Fibroblast of skin of scalp (primary cell): Measurements from ENCODE around the gene CNTN4. TPM values are rescaled to one million over a fixed set of nuclear protein-coding genes. Genes with fewer than 3 reads are reported as not detected.
"Not testable (repeated sequence)": the region's sequence is repeated elsewhere in the genome, so short reads cannot be mapped to it uniquely, and the experiment has no call there.

Experiments used
- DNase-seq: peaks from one replicate; pipeline ENCODE4 v3.0.0-alpha.2; 2013
- polyA plus RNA-seq, 2 experiments: library from polyadenylated mRNA; unstranded; fragments of 120-200 nt; gene quantifications; one replicate each; pipeline ENCODE4 v1.2.1, GENCODE V29; 2013; ENCODE audit not compliant: insufficient read length in 2 of 2

The CNTN4 gene
- polyA plus RNA-seq (2013, experiment 1 of 2; ENCODE audit: insufficient read length), result 0.84 TPM
- 1.3 TPM for polyA plus RNA-seq (2013, experiment 2 of 2; ENCODE audit: insufficient read length)

DNA sequence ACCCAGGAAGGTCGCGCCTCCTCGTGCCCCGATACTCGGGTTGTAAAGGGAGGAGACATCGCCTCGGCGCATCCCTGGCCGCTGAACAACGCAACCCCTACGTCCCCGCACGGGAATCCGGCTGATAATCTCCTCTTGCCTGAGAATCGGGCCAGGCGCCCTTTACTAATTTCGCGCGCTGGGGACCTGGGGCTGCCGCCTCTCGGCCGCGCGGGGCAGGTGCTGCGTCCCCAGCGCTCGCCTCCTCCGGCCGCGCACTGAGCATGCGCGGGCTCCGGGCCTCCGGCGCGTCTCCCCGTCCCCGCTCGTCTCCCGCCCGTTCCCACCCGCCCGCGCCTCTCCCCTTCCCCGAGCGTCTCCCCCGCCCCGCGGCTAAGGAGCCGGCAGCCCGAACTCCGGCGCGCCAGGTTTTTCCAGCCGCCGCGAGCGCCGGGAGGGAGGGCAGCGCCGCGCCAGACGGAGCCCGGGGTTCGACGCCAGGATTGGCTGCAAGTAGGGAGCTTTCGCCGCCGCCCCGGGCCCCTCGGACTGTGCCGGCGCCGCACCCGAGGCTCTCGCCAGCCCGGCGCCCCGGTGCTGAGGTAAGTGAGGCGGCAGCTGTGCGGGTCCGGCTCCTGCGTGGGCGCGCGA lies at the start of gene CNTN4:
TSS of gene CNTN4 (plus strand) at position 469 of the 630 bp plus-strand sequence.
- peak; percentile 56 for DNase-seq

DNA sequence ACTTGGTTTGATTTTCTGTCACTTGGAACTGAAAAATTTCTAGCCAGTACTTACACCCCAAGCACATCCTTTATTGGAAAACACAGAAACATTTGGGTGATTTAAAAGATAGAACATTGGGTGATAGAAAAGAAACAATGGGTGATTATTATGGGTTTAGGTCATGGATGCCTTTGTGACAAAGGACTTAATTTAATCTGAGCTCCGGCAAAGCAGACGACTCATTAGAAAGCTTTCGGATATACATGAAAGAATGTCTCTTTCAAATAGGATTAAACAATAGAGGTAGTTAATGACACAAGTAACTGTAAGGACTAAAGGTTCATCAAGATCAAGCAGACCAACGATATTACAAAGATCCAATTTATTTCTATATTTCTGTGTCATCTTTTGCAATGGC lies 37.3 kb upstream of the CNTN4 start:
- no peak for DNase-seq

DNA sequence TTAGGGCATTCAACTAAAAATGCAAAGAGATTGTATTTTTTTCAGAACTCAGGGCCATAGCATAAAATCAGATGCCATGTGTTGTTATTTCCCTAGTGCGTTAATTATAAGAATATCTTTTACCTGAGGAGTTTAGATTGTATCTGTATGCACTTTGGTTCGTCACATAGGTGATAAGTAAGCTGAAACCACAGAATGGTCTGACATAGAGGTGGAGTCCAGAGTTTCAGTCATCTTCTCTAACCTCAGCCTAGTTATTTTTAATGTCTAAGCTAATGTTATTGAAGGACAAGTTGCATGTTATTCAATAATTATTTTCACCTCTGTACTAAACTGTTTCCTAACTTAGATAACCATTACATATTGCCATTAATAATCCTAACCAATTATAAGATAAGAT lies 27.1 kb upstream of the CNTN4 start:
- no peak for DNase-seq

DNA sequence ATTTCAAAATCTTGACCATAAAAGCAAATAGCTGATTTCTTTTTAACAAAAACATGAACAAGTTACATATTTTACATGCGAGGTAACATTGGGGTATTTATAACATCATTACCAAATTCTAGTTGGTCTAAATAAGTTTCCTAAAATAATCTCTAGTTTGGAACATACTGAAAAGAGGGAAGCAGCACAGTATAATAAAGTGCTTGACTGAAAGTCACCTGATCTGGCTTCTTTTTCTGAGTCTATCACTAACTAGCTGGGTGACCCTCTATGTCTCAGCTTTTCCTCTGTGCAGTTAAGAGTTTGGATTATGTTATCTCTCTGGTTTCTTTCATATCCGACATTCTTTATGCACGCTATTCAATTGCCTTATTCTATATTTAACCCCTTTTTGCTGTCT lies 19.8 kb upstream of the CNTN4 start:
- DNase-seq, result peak; percentile 48

DNA sequence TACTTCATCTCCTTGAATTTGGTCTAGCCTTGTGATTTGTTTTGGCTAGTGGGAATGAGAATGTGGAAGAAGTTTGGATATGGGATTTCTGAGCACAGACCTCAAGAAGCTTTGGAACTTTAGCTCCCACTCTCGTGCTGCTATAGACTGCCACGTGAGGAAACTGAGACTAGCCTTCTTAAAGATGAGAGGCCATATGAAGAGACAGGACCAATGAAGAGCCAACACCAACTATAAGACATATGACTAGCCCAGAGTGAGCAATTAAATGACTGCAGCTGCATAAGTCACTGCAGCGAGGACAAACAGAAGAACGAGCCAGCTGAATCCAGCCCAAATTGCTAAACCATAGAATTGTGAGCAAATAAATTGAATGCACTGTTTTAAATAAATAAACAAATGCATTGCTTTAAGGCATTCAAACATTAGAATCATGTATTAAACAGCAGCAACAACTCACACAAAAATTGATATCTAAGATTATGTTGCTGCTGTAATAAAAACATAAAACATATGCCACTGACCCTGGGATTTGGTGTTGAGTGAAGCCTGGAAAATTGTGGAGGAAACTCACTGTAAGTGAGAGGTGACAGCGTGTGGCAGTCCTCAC lies 15.7 kb upstream of the CNTN4 start:
- DNase-seq, result no peak

DNA sequence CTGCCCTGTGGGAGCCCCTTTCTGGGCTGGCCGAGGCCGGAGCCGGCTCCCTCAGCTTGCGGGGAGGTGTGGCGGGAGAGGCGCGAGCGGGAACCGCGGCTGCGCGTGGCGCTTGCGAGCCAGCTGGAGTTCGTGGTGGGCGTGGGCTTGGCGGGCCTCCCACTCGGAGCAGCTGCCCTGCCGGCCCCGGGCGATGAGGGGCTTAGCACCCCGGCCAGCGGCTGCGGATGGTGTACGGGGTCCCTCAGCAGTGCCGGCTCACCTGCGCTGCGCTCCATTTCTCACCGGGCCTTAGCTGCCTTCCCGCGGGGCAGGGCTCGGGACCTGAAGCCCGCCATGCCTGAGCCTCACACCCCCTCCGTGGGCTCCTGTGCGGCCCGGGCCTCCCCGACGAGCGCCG lies 15.1 kb upstream of the CNTN4 start:
- not testable (repeated sequence) for DNase-seq

DNA sequence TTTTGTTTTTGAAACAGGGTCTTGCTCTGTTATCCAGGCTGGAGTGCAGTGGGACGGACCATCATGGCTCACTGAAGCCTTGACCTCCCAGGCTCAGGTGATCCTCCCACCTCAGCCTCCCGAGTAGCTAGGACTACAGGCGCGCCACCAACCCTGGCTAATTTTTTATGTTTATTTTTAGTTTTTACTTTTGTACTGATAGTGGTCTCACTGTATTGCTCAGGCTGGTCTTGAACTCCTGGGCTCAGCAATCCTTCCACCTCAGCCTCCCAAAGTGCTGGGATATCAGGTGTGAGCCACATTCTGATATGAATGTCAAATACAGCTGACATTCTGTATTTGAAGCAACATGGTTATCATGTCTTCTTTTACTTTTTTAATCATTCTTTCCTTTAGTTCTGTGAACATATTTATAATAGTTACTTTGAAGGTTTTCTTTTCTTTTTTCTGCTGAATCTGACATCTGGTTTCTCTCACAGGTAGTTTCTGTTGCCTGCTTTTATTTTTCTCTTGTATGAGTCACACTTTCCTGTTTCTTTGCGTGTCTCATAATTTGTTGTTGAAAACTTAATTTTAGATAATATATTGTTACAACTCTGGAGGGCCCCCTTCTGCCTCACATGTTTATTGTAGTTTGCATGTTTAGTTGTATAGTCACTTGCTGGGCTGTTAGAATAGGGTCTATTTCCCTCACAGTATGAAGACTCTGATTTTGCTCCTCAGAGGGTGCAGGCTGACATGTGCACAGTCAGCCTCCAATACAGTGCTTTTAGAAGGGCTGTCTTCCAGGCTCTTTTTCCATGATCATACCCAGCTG lies 8.4 kb upstream of the CNTN4 start:
- DNase-seq, result peak; percentile 8

DNA sequence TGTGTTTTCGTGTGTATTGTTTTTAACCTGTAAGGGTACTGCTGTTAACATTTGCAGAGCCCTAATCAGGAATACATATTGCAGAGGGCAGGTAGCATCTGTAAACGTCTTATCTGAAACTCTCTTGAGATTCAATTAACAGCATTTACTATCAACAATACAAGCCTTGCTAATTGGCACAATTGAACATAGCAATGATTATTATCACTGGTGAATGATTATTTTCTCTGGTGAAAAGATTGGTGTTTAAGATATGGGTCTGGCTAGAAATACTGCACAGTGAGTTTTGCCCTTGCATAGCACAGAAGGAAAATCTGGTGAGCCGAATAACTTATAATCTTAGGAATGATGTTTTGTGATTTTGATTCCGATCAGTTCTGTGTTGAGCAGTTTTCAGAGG lies 5.9 kb upstream of the CNTN4 start:
- DNase-seq, result no peak

DNA sequence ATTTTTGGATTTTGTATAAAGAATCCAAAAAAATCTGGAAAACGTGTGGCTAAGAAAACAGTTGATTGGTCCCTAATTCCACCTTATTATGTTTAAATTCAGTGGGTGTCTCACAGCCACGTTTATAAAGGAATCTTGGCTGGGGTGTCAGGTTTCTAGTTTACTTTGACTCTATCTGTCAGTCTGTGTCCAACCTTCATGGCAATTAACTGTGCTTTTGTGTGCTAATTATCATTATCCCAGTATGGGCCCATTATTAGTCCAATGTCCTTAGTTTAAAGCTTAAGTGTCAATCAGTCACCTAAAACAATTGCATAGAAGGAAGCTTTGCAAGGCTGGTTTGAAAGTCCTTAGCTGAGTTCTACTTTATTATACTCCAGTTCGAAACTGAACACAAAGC lies 3.7 kb upstream of the CNTN4 start:
- no peak for DNase-seq

DNA sequence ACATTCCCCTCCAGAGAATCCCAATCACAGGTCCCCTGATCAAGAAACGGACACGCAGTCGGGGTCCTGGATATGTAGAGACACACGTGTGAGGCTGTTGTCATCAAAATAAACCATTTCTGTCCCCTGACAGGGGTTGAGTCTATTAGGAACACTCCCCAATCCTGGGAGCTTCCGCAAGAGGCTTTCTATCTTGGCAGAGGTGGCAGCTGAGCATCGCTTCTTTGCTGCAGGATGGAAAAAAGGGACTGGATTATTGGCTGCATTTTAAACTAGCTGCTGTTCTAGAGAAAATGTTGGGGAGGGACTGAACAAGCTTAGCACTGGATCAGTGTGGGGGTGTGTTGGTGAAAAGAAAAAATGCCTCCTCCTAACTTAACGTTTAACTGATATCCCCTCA lies 2.5 kb upstream of the CNTN4 start:
- DNase-seq, result no peak

DNA sequence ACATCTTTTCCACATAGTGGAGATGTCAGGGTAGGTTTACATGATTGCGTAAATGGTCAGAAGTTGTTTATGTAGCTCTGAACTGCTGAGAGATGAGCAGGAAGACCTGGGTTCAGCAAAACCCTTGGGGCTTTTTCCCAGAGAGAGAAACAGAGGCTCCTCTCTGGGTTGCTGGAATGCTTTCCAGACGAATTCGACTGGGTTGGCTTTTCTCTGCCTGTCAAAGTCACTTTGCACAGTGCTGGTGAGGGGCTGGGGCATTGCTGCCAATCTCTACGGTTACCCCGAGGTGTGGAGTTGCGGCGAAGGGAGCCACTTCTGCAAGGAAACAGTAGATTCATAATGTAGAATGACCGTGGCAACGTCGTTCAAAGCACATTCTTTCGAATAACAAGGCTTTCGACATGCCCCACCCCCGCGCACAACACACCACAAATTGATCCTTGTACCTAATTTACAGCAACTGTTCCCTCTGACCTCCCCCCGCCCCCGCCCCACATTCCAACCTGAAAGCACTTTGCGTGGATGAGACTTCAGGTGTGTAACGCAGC lies 950 bp upstream of the CNTN4 start:
- peak; percentile 22 for DNase-seq

DNA sequence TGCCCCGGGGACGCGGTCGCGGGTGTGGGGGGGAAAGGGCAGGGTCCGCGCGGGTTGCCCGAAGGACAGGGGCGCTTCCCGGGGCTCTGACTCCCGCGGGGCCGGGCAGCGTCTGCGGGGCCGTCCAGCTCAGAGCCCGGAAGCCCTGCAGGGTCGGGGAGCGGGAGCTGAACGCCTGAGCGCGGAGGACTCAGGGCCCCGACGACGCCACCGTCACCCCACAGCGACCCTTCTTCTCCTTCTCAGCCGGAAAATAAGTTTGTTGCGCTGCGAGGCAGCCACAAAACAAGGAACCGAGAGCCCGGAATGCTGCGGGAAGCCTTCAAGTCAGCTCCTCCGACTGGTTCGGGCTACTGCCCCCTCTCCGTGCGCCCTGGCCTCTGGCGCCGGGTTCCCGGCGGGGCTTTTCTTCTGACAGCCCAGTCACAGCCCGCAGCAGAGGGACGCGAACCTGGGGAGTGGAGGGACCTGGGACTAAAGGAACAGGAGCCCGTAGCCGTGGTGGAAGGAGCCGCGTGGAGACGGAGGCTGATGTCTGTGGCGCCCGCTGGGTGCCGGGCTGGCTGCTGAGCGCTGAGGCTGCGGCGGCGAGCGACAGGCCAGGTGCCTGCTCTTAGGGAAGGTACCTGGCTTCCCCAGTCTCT lies 484 bp downstream of the CNTN4 start:
- DNase-seq, result peak; percentile 17

DNA sequence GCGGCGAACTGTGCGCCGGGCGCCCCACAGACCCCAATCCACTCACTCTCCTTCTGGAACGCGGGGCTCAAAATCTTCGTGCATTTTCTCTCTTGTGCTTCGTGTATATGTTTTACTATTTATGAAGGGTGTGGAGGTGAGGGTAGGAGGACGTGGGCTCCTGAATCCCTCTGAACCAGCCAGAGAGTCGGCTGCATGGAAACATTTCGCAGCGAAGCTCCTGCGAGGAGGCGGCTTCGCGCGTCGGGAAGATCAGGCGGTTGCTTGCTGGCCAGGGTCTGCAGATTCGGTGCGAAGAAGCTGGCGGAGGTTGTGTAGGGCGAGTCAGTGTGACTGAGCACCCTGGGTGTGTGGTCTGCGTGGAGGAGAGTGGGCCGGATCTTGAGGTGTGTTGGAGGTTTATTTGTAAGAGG lies 1.1 kb downstream of the CNTN4 start:
- no peak for DNase-seq

DNA sequence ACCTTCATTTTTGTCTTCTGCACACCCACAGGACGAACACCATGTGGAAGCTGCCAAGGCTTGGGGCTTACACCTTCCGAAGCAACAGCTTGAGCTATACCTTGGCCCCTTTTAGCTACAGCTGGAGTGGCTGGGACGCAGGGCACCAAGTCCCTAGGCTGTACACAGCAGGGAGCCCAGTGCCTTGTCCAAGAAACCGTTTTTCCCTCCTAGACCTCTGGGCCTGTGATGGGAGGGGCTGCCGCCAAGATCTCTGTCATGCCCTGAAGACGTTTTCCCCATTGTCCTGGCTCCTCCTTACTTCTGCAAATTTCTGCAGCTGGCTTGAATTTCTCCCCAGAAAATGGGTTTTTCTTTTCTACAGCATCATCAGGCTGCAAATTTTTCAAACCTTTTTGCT lies 7.8 kb downstream of the CNTN4 start:
- no peak for DNase-seq

DNA sequence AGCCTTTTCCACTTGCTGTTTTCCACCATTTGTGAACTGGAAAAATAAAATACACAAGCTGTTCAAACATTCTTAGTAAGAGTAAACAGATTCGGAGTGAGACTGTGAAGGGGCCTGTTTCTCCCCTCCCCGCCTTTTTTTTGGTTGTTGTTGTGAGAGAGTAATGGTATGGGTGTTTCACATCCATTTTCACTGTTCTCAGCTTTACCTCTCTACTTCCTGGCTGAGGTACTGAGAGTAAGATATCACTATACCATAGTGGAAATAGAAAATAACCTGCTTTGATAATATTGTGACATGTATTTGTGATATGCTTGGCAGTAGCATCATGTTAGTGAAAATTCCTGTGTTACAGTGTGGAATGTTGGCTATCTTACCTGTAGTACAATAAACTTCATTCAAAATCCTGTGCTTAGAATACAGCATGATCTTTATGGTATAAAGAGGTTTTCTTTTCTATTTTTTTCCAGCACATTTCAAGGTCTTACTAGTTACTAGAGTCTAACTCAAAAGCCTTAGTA lies 12.0 kb downstream of the CNTN4 start:
- no peak for DNase-seq

DNA sequence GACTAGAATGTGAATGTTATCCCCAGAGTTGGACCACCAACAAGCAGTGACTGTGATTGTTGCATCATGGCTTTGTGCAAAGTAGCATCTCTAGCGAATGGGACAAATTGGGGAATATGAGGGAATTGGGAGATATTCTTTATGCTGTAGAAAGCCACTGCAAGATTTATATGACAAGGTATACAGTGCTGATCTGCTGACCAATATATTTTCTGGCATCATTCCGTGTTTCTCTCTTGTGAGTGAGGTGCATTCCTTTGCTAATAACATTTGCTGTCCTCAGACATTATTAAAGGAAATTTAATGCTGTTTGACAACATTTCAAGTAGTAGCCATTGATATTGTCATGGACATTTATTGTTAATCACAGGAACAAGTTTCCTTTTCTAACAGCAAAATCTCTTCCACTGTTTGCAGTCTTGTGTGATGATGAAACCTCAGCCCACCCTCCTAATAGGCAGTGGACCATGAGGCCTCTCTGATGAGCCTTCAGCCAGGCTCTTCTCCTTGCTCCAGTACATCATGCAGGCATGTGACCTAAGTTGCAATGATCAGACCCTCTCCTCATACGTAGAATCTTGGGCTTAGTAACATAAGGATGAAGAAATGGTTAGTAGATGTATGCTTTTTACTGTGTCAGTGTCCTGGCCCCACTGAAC lies 16.1 kb downstream of the CNTN4 start:
- DNase-seq, result no peak

DNA sequence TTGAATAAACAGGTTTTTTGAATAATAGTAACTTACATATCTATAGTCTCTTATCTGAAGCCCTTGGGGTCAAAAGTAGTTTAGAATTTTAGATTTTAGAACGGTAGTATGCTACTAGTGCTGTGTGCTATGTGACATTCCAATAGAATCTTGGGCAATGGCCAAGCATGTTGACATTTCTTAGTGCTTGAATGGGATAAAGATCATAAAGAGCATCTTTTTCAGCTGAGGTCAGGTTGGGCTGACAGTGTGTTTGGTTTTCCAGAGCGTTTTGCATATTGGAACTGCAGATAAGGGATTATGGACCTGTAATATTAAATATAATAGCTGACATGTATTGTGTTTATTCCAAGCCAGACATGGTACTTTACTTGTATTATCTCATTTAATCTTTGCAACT lies 32.1 kb downstream of the CNTN4 start:
- DNase-seq, result no peak

DNA sequence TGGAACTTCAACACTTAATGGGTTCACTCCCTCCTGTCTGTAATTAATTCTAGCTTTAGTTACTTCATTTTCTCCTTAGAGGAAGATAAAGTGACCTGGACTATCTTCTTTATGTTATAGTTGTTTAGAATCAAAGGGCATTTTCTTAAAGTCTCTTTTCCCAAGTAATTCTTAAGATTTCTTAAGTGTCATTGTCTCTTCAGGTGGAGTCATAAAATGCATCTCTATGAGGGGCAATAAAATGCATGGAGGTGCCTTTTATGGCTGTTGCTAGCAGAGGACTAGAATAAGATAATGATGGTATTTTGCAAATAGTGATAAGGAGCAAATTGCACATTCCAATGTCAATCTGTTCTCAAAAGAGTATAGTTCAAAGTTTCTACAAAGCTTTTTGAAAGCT lies 34.5 kb downstream of the CNTN4 start:
- no peak for DNase-seq

DNA sequence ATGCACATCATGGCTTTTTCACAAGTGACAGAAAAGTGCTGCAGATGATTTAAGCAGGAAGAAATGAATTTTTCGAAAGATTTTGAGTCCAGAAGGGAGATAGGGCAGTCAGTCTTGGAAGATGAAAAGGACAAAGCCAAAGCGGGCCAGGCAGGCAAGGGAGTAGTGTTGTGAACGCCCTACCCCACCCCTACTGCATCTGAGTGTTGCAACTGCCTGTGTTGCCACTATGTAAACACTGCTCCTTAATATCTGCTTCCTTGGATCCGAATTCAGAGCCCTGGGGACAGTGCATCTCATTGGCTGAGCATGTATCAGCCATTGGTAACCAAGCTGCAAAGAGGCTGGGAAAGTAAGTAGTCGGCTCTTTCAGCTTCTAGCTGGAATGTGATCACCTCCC lies 39.0 kb downstream of the CNTN4 start:
- no peak for DNase-seq

DNA sequence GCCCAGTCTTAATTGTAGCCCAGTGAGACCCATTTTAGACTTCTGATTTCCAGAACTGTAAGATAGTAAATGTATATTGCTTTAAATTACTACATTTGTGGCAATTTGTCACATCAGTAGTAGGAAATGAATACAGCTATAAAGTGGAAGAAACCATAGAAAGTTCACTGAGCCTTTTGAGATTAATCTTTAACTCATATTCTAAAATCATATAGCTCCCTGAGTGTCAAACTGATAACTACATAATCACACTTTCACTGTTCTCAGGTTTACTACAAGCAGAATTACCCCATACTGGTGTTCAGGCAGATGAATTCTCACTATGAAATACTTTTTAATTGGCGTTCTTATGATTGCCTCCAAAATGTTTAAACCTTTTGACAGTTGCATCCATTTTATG lies 42.8 kb downstream of the CNTN4 start:
- DNase-seq, result no peak

DNA sequence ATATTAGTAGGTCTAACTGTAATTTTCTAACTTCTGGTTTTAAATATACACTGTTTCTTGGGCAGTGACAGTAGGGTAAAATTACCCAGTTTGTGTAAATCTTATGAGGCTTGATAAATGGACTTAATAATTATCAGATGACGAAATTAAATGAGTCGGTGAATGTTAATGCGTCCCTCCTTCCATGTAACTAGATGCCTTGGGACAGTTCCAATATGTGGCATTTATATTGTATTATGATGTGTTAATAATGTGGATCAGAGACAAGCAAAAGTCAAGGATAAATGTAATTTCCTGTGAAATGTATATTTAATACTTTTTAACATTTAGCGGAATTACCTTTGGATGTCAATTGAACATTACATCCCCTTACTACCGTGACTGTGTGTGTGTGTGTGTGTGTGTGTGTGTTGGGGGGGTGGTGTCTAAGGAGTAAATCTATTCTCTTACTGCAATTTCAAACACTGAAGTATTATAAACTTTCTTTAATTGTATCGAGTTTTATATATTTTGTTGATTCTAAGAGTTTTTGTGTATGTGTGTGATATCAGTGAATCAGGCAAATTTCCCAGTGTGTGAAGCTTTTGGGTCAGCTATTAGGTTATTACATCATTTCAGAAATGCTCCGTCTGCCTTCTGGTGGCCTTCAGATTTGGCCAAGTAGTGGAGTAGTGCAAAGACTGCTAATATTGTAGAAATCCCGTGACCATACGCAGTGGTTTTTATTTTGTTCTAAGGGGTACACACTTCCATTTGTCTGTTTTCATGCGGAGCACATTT lies 50.1 kb downstream of the CNTN4 start:
- DNase-seq, result no peak
